HL-60 (cell line): Measurements from ENCODE around the gene N4BP2L2.

Experiments used
- DNase-seq, 2 experiments: peaks; one replicate each; pipeline ENCODE4 v3.0.0-alpha.2; 2010 to 2020; ENCODE audit warnings: low read depth in 1 of 2, low spot score in 1 of 2
- H3K27ac ChIP-seq: fragments of 250-450 bp; sonication (Bioruptor Pico); replicated peaks from 2 replicates; pipeline ENCODE4 v1.5.1; 2020; ENCODE audit warnings: mild to moderate bottlenecking, moderate library complexity
- H3K27me3 ChIP-seq: fragments of 250-450 bp; sonication (Bioruptor Pico); 2 replicates; pipeline ENCODE4 v1.5.1; 2021; ENCODE audit warnings: mild to moderate bottlenecking, moderate library complexity; ENCODE audit not compliant: insufficient read depth, poor library complexity, severe bottlenecking
- H3K4me3 ChIP-seq: replicated peaks from 2 replicates; pipeline ENCODE4 v1.5.1; 2011; ENCODE audit warnings: mild to moderate bottlenecking, control low read depth, low read length; ENCODE audit not compliant: insufficient read depth
- GABPA ChIP-seq: IDR thresholded peaks from 2 replicates; pipeline ENCODE4 v1.6.1; 2012; ENCODE audit warnings: low read depth
- POLR2AphosphoS5 ChIP-seq: IDR thresholded peaks from 2 replicates; pipeline ENCODE4 v1.6.1; 2012; ENCODE audit warnings: low read depth
- SPI1 ChIP-seq: IDR thresholded peaks from 2 replicates; pipeline ENCODE4 v1.6.1; 2012; ENCODE audit warnings: low read depth, mild to moderate bottlenecking, borderline replicate concordance
- TF ChIP-seq, protein P1 (sequence below): IDR thresholded peaks from one replicate; pipeline ENCODE4 v1.5.1; 2011; ENCODE audit warnings: low read length, control low read depth, inconsistent platforms; ENCODE audit not compliant: insufficient read depth
- TF ChIP-seq, protein P2 (sequence below): IDR thresholded peaks from 2 replicates; pipeline ENCODE4 v1.6.1; 2012; ENCODE audit warnings: low read depth; ENCODE audit not compliant: insufficient replicate concordance

The N4BP2L2 gene

DNA sequence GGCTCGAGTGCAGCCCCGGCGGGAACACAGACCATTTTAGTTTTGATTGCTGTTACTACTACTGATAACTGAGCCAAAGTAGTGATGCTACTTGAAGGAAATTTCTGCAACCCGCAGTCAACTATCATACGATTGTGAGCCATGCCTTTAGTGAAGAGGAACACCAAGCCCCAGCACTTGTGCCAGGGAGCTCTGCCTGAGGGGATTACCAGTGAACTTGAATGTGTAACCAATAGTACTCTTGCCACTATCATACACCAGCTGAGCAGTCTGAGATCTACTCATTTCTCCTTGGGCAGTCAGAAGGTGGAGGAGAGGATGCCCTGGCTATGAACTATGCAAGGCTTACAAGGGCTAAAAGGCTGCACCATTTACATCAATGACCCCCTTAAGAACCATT, 61.7 kb downstream of the N4BP2L2 start:
- TF ChIP-seq, protein P1, sequence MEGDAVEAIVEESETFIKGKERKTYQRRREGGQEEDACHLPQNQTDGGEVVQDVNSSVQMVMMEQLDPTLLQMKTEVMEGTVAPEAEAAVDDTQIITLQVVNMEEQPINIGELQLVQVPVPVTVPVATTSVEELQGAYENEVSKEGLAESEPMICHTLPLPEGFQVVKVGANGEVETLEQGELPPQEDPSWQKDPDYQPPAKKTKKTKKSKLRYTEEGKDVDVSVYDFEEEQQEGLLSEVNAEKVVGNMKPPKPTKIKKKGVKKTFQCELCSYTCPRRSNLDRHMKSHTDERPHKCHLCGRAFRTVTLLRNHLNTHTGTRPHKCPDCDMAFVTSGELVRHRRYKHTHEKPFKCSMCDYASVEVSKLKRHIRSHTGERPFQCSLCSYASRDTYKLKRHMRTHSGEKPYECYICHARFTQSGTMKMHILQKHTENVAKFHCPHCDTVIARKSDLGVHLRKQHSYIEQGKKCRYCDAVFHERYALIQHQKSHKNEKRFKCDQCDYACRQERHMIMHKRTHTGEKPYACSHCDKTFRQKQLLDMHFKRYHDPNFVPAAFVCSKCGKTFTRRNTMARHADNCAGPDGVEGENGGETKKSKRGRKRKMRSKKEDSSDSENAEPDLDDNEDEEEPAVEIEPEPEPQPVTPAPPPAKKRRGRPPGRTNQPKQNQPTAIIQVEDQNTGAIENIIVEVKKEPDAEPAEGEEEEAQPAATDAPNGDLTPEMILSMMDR = no peak
- TF ChIP-seq, protein P2, sequence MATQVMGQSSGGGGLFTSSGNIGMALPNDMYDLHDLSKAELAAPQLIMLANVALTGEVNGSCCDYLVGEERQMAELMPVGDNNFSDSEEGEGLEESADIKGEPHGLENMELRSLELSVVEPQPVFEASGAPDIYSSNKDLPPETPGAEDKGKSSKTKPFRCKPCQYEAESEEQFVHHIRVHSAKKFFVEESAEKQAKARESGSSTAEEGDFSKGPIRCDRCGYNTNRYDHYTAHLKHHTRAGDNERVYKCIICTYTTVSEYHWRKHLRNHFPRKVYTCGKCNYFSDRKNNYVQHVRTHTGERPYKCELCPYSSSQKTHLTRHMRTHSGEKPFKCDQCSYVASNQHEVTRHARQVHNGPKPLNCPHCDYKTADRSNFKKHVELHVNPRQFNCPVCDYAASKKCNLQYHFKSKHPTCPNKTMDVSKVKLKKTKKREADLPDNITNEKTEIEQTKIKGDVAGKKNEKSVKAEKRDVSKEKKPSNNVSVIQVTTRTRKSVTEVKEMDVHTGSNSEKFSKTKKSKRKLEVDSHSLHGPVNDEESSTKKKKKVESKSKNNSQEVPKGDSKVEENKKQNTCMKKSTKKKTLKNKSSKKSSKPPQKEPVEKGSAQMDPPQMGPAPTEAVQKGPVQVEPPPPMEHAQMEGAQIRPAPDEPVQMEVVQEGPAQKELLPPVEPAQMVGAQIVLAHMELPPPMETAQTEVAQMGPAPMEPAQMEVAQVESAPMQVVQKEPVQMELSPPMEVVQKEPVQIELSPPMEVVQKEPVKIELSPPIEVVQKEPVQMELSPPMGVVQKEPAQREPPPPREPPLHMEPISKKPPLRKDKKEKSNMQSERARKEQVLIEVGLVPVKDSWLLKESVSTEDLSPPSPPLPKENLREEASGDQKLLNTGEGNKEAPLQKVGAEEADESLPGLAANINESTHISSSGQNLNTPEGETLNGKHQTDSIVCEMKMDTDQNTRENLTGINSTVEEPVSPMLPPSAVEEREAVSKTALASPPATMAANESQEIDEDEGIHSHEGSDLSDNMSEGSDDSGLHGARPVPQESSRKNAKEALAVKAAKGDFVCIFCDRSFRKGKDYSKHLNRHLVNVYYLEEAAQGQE = no peak
- TF ChIP-seq SPI1 (no peak), POLR2AphosphoS5 (no peak), GABPA (no peak)
- DNase-seq = no peak
- Histone ChIP-seq H3K27me3 (no peaks in the 10 kb centered on the region), H3K4me3 (no peak overlapping the region), H3K27ac (no peak overlapping the region)

DNA sequence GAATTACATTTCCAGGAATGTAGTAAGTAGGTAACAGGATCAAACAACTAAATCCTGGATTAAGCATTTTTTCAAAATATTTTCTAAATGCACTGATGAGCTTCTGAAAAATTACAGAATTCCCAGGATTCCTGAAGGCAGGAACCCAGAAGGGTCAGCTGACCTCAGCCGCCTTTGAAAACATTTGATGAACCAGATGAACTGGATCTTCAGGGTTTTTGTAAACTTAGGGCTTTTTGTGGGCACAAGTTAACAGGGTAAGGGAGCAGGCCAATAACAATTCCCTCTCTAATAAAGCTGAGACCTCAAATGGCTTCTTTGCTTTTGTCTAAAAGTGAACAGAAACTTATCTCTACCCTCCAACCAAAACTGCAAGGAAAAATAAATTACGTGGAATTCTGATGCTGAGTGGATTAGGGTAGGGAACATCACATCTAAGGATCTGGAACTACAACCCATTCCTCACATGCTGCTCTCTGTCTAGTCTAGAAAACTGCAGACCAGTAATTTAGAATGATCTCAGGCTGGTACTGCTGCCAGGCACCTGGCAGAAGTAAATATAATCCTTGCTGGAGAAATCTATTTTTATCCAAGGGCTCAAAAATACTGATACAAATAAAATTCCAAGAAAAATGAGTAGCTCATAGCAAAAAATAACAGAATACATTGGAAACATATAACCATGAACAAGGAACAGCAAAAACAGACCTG, 62.4 kb downstream of the N4BP2L2 start:
- H3K27ac ChIP-seq = no peak overlapping the region
- H3K4me3 ChIP-seq = no peak overlapping the region
- no peaks in the 10 kb centered on the region for H3K27me3 ChIP-seq
- DNase-seq = no peak
- no peak for TF ChIP-seq POLR2AphosphoS5
- TF ChIP-seq, protein P1 = no peak
- no peak for TF ChIP-seq GABPA
- no peak for TF ChIP-seq SPI1
- TF ChIP-seq, protein P2 = no peak

DNA sequence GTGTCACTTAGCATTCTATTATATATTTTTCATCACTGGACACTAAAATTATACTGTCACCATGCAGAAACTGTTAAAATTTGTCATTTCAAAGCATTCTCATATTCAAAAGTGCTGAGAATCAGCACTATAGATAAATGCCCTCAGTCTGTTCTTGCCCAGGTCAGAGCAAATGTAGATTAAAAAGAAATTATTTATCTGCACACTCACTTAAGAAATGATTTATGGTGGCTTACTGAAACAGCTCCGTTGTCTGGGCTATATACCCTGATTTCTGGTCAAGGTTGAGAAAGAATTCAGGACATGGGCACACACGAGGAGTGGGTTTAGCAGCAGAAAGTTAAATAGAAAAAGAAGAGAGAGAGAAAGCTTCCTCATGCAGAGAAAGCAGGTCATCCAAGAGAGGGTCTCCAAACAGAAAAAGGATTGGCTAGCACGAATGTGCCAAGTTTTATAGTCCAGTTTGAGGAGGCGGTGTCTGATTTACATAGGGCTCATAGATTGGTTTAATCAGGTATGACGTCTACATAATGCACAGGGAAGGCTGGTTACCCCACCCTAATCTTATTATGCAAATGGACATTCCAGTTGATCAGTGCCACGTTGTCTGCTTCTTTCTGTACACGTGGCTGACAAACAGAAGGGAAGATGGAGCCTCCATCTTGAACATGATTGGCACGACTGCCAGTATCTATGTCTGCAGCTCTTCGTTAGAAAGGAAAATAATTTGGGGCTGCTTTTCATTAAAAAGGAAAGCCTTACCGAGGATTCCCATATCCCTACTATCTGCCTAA, 63.4 kb downstream of the N4BP2L2 start:
- TF ChIP-seq GABPA = no peak
- no peak overlapping the region for H3K27ac ChIP-seq
- DNase-seq = no peak

DNA sequence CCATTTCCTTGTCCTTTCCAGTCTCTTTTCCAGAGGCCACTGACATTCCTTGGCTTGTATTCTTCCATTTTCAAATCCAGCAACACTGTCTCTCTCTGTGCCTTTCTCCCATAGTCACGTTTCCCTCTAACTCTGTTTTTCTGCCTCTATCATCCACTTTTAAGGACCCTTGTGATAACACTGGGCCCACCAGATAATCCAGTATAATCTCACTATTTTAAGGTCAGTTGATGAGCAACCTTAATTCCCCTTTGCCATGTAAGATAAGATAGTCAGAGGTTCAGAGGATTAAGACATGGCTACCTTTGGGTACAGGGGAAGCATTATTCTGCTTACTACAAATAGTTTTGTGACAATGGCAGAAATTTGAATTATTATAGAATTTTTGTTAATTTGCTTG, 64.9 kb downstream of the N4BP2L2 start:
- Histone ChIP-seq H3K27me3 (no peaks in the 10 kb centered on the region), H3K4me3 (no peak overlapping the region), H3K27ac (no peak overlapping the region)
- no peak for DNase-seq
- TF ChIP-seq, protein P2 = no peak

More for the DNA sequence above, 63.4 kb downstream of the N4BP2L2 start:
- no peaks in the 10 kb centered on the region for H3K27me3 ChIP-seq
- no peak overlapping the region for H3K4me3 ChIP-seq
